ENCODE data around the gene SF3B6.
"Not testable (repeated sequence)": the region's sequence is repeated elsewhere in the genome, so short reads cannot be mapped to it uniquely, and the experiment has no call there.

SF3B6 gene

GRCh38 chr2:24075915-24076848, at the start of gene SF3B6:
Gene SF3B6, minus strand, starts transcription at chr2:24076326. Its CDS starts 97 bp downstream, at chr2:24076229.
- peak; percentile 98 to 100 for DNase-seq (ENCODE audit: low read depth in 2 of 2)

GRCh38 chr2:24123922-24124580, 47.9 kb upstream of the SF3B6 start:
- DNase-seq (ENCODE audit: low read depth in 2 of 2): no peak

- peak; percentile 20 to 30 for DNase-seq (ENCODE audit: low read depth in 2 of 2)
Observed at GRCh38 chr2:24123195-24123921, 47.2 kb upstream of the SF3B6 start, which contains the start of the genes FAM228B and PFN4. Gene FAM228B, plus strand, starts transcription at chr2:24123469. Its CDS starts 893 bp downstream, at chr2:24124362. Gene PFN4, minus strand, starts transcription at chr2:24123334. Its CDS starts 799 bp downstream, at chr2:24122535.

GRCh38 chr2:24122366-24123194, 46.5 kb upstream of the SF3B6 start:
- DNase-seq (ENCODE audit: low read depth in 2 of 2): no peak

GRCh38 chr2:24121469-24121868, 45.3 kb upstream of the SF3B6 start:
- no peak for DNase-seq (ENCODE audit: low read depth in 2 of 2)

- no peak for DNase-seq (ENCODE audit: low read depth in 2 of 2)
Observed at GRCh38 chr2:24121066-24121465, 44.9 kb upstream of the SF3B6 start.

GRCh38 chr2:24117902-24118301, 41.8 kb upstream of the SF3B6 start:
- no peak for DNase-seq (ENCODE audit: low read depth in 2 of 2)

- no peak for DNase-seq (ENCODE audit: low read depth in 2 of 2)
Observed at GRCh38 chr2:24115057-24115456, 38.9 kb upstream of the SF3B6 start.

GRCh38 chr2:24111407-24111901, 35.3 kb upstream of the SF3B6 start:
- DNase-seq (ENCODE audit: low read depth in 2 of 2): no peak

- no peak for DNase-seq (ENCODE audit: low read depth in 2 of 2)
Observed at GRCh38 chr2:24110660-24111303, 34.7 kb upstream of the SF3B6 start.

GRCh38 chr2:24109431-24109830, 33.3 kb upstream of the SF3B6 start:
- not testable (repeated sequence) for DNase-seq (ENCODE audit: low read depth in 2 of 2)

GRCh38 chr2:24107336-24107735, 31.2 kb upstream of the SF3B6 start:
- DNase-seq (ENCODE audit: low read depth in 2 of 2): no peak

GRCh38 chr2:24106786-24107185, 30.7 kb upstream of the SF3B6 start:
- no peak for DNase-seq (ENCODE audit: low read depth in 2 of 2)

GRCh38 chr2:24105816-24106215, 29.7 kb upstream of the SF3B6 start:
- no peak for DNase-seq (ENCODE audit: low read depth in 2 of 2)

GRCh38 chr2:24104906-24105305, 28.8 kb upstream of the SF3B6 start:
- DNase-seq (ENCODE audit: low read depth in 2 of 2): no peak

GRCh38 chr2:24104110-24104650, 28.1 kb upstream of the SF3B6 start:
- DNase-seq (ENCODE audit: low read depth in 2 of 2): no peak

- DNase-seq (ENCODE audit: low read depth in 2 of 2): no peak
Observed at GRCh38 chr2:24102677-24103076, 26.6 kb upstream of the SF3B6 start.

GRCh38 chr2:24101992-24102391, 25.9 kb upstream of the SF3B6 start:
- DNase-seq (ENCODE audit: low read depth in 2 of 2): no peak

- not testable (repeated sequence) for DNase-seq (ENCODE audit: low read depth in 2 of 2)
Observed at GRCh38 chr2:24100732-24101131, 24.6 kb upstream of the SF3B6 start.

- not testable (repeated sequence) for DNase-seq (ENCODE audit: low read depth in 2 of 2)
Observed at GRCh38 chr2:24095171-24095677, 19.1 kb upstream of the SF3B6 start.

Measured in activated CD8-positive, alpha-beta memory T cell treated with anti-CD3 and anti-CD28 coated beads for 4 hours (primary cell).